Calu3 (cell line): ENCODE measurements around the gene NOC2L. TPM values are rescaled to one million over a fixed set of nuclear protein-coding genes. Genes with fewer than 3 reads are reported as not detected.

Experiments used
- BruUV-seq: library from RNA; stranded (reverse); fragments of 400-500 nt; replicated peaks from 2 replicates; lab custom pipeline; 2021; lab: Mats Ljungman, UMichigan
- CTCF ChIA-PET: fragments of 300-600 bp; sonication (Branson Sonifier 250); formaldehyde crosslinking; loops from one replicate; lab custom pipeline; 2022; ENCODE audit warnings: antibody characterized with exemption; lab: Charles Lee
- DNase-seq: peaks from one replicate; pipeline ENCODE4 v3.0.0; 2022
- H3K27ac Mint-ChIP-seq: one replicate; pipeline ENCODE4 v1.8.0; 2022; ENCODE audit warnings: mixed read lengths; ENCODE audit not compliant: unreplicated experiment
- H3K27me3 Mint-ChIP-seq: one replicate; pipeline ENCODE4 v1.8.0; 2022; ENCODE audit warnings: mixed read lengths; ENCODE audit not compliant: unreplicated experiment
- H3K36me3 Mint-ChIP-seq: one replicate; pipeline ENCODE4 v1.8.0; 2022; ENCODE audit warnings: mild to moderate bottlenecking, moderate library complexity, mixed read lengths; ENCODE audit not compliant: insufficient read depth, unreplicated experiment
- H3K4me1 Mint-ChIP-seq: one replicate; pipeline ENCODE4 v1.8.0; 2022; ENCODE audit warnings: mild to moderate bottlenecking, low read depth, mixed read lengths; ENCODE audit not compliant: unreplicated experiment
- H3K4me3 Mint-ChIP-seq: one replicate; pipeline ENCODE4 v1.8.0; 2022; ENCODE audit warnings: mild to moderate bottlenecking, low read depth, moderate library complexity, mixed read lengths; ENCODE audit not compliant: unreplicated experiment
- H3K9me3 Mint-ChIP-seq: one replicate; pipeline ENCODE4 v1.8.0; 2022; ENCODE audit warnings: low read depth, mixed read lengths; ENCODE audit not compliant: unreplicated experiment
- intact Hi-C: fragments of 100-400 bp; cut with micrococcal nuclease; formaldehyde crosslinking; loops from one replicate; pipeline ENCODE4 v1.10.0; 2022; ENCODE audit not compliant: unreplicated experiment
- total RNA-seq: library from RNA; stranded (reverse); gene quantifications from 2 replicates; pipeline ENCODE4 v1.2.3, GENCODE V29; 2022
- TF ChIP-seq, protein P1 (sequence below): fragments of 200-600 bp; IDR thresholded peaks from one replicate; pipeline ENCODE4 v1.8.0; 2022; ENCODE audit warnings: antibody characterized with exemption; ENCODE audit not compliant: unreplicated experiment

The NOC2L gene
- total RNA-seq, 1 experiment from 2014 or later: 98.6 TPM

DNA sequence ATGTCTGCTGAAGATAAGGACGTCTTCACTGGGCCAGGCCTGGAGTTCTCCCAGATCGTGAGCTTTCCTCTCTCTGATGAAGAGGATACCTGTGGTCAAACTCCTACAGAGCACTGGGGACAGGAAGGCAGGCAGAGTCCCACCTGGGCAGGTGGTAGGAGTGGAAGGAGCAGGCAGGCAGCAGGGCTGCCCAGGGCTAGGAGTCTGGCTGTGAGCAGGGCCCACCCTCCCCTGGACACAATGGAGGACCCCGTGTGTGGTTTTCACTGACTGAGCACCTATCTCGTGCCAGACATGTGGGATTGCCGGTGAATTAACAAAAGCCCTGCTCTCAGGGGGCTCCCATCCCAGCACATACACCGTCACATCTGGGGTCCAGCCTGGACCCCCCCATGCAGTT lies 40.2 kb downstream of the NOC2L start:
- no TSS peak for BruUV-seq
- TF ChIP-seq, protein P1, sequence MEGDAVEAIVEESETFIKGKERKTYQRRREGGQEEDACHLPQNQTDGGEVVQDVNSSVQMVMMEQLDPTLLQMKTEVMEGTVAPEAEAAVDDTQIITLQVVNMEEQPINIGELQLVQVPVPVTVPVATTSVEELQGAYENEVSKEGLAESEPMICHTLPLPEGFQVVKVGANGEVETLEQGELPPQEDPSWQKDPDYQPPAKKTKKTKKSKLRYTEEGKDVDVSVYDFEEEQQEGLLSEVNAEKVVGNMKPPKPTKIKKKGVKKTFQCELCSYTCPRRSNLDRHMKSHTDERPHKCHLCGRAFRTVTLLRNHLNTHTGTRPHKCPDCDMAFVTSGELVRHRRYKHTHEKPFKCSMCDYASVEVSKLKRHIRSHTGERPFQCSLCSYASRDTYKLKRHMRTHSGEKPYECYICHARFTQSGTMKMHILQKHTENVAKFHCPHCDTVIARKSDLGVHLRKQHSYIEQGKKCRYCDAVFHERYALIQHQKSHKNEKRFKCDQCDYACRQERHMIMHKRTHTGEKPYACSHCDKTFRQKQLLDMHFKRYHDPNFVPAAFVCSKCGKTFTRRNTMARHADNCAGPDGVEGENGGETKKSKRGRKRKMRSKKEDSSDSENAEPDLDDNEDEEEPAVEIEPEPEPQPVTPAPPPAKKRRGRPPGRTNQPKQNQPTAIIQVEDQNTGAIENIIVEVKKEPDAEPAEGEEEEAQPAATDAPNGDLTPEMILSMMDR: no peak
- CTCF ChIA-PET: no interaction called here
- no peaks in the 10 kb centered on the region for H3K9me3 Mint-ChIP-seq
- peaks cover 81% of the 10 kb centered on the region for H3K27me3 Mint-ChIP-seq
- H3K4me3 Mint-ChIP-seq: no peak overlapping the region
- intact Hi-C loops: no loop called here
- no peak overlapping the region for H3K27ac Mint-ChIP-seq
- DNase-seq: no peak
- H3K36me3 Mint-ChIP-seq: no peaks in the 10 kb centered on the region
- H3K4me1 Mint-ChIP-seq: peaks cover 16% of the 10 kb centered on the region

DNA sequence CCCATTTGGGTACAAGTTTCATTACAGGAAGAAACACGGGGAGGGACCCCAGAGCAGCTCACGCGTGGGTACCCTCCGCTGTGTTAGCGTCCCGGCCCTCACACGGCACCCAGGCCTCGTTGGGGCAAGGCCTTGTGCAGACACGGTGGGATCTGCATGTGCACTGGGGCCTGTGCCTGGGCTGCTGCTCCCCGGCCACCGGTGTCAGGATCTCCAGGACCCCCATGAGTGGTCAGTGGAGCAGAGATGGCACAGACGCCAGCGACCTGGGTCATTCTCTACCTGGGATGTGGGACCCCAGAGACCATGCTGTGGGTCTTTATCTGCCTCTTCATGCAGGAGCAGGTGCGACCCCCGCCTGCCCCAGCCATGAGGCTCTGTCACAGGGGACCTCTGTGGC lies 40.7 kb downstream of the NOC2L start:
- CTCF ChIA-PET: no interaction called here
- TF ChIP-seq, protein P1: no peak
- Mint-ChIP-seq H3K4me3 (no peak overlapping the region), H3K27ac (no peak overlapping the region), H3K4me1 (peaks cover 16% of the 10 kb centered on the region), H3K27me3 (peaks cover 86% of the 10 kb centered on the region), H3K36me3 (no peaks in the 10 kb centered on the region), H3K9me3 (no peaks in the 10 kb centered on the region)
- no TSS peak for BruUV-seq
- no peak for DNase-seq
- intact Hi-C loops: no loop called here

DNA sequence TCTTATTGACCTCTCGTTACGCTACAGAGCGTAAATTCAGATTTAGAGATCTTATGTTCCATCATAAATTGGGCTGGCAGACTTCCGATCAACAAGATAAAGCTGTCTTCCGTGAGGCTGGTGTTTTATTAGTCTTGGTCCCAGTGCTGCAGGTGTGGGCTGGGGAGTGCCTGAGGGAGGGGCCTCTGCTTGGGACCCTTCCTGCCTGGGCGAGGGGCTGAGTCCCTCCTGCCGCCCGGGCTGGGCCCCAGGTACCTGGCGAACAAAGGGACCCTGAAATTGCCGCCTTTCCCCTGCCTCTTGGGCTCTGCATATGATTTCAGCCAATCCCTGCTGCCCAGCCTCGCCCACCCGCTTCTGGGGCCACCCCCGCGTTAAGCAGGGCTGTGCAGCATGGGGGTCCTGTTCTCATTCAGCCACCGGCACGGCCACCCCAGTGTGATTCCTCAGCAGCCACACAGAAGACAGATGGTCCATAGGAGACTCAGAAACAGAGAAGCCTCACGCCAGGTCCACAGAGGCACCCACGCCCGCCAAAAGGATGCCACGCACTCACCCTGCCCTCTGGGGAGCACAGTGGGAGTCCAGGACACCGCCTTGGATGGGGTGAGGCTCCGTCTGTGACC lies 41.5 kb downstream of the NOC2L start:
- TF ChIP-seq, protein P1: no peak
- H3K4me1 Mint-ChIP-seq: peaks cover 20% of the 10 kb centered on the region
- CTCF ChIA-PET: interaction anchor here (2.0 kb wide), 1 partner anchor 16 kb away, joined by 5 read pairs; no protein-coding TSS in a partner anchor
- intact Hi-C loops: no loop called here
- no peak overlapping the region for H3K27ac Mint-ChIP-seq
- peaks cover 94% of the 10 kb centered on the region for H3K27me3 Mint-ChIP-seq
- H3K4me3 Mint-ChIP-seq: no peak overlapping the region
- H3K36me3 Mint-ChIP-seq: no peaks in the 10 kb centered on the region
- H3K9me3 Mint-ChIP-seq: no peaks in the 10 kb centered on the region
- DNase-seq: no peak
- BruUV-seq: no TSS peak

DNA sequence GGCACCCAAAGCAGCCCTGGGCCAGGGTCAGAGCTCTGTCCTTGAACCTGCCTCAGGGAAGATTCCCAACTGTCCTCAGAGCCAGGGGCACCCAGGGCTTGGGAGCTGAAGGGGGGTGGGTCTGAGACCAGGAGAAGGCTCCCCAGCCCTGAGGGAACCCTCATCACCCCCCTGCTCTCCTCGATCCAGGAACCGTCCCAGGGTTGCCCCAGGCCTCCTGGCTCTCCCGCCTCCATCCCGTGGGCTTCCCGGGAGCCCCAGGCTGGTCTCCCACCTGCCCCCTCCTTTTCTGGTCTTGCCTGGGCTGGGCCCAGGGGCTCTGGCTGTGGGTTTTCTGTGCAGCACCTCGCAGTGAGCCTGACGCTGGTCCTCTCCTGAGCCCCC lies 42.0 kb downstream of the NOC2L start:
- Mint-ChIP-seq H3K9me3 (no peaks in the 10 kb centered on the region), H3K27me3 (peaks cover 95% of the 10 kb centered on the region), H3K36me3 (no peaks in the 10 kb centered on the region), H3K4me1 (peaks cover 25% of the 10 kb centered on the region), H3K4me3 (no peak overlapping the region), H3K27ac (no peak overlapping the region)
- CTCF ChIA-PET: interaction anchor here (0.6 to 2.0 kb wide), 2 partner anchors 17 to 220 kb away, joined by 3 to 5 read pairs; no protein-coding TSS in a partner anchor
- DNase-seq: no peak
- intact Hi-C loops: no loop called here
- TF ChIP-seq, protein P1: no peak
- no TSS peak for BruUV-seq
